RWPE2 (cell line): ENCODE data around the gene AKIRIN2.

Experiments
- ATAC-seq: fragments of 200-7000 bp; cut with Tn5 transposase; 3 replicates; pipeline ENCODE4 v1.9.1; 2021; ENCODE audit warnings: low read depth
- DNase-seq: peaks from one replicate; pipeline ENCODE4 v3.0.0-alpha.2; 2020; ENCODE audit warnings: low spot score
- H3K27ac ChIP-seq: fragments of 450-650 bp; 2 replicates; pipeline ENCODE4 v1.5.1; 2017; ENCODE audit warnings: mild to moderate bottlenecking; ENCODE audit not compliant: poor library complexity, severe bottlenecking
- H3K27me3 ChIP-seq: fragments of 250-450 bp; sonication (Bioruptor Pico); 2 replicates; pipeline ENCODE4 v1.5.1; 2021; ENCODE audit warnings: mild to moderate bottlenecking, moderate library complexity; ENCODE audit not compliant: insufficient read depth, poor library complexity, severe bottlenecking
- H3K36me3 ChIP-seq: fragments of 250-450 bp; sonication (Bioruptor Pico); 2 replicates; pipeline ENCODE4 v1.5.1; 2020; ENCODE audit warnings: low read depth, mild to moderate bottlenecking, moderate library complexity
- H3K4me1 ChIP-seq: fragments of 250-450 bp; sonication (Bioruptor Pico); 2 replicates; pipeline ENCODE4 v1.5.1; 2021; ENCODE audit warnings: mild to moderate bottlenecking, moderate library complexity; ENCODE audit not compliant: insufficient read depth, poor library complexity, severe bottlenecking
- H3K4me3 ChIP-seq: fragments of 250-450 bp; sonication (Bioruptor Pico); 2 replicates; pipeline ENCODE4 v1.5.1; 2021; ENCODE audit warnings: mild to moderate bottlenecking, moderate library complexity; ENCODE audit not compliant: severe bottlenecking
- H3K9me3 ChIP-seq: fragments of 250-450 bp; sonication (Bioruptor Pico); 2 replicates; pipeline ENCODE4 v1.5.1; 2021; ENCODE audit warnings: mild to moderate bottlenecking, moderate library complexity; ENCODE audit not compliant: severe bottlenecking
- CTCF ChIP-seq: fragments of 450-650 bp; IDR thresholded peaks from one replicate; pipeline ENCODE4 v1.5.1; 2017; ENCODE audit warnings: mild to moderate bottlenecking, moderate library complexity; ENCODE audit not compliant: poor library complexity, severe bottlenecking

The AKIRIN2 gene

DNA sequence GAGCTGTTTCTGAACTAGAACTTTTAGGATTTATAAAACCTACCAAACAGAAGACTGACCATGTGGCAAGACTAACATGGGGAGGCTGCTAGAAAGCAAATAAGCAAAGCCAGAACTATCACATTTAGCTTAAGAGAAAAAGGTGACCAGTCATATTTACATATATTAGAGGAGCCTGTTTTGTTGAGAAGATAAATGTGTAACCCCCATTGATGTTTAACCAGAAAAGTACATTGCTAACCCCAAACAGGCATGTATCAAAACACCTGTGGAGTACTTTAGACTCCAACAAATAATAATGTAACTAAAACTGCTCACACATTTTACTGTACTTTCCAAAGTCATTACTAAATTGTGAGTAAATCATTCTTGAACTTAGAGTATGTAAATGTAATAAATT is 35.0 kb downstream of the AKIRIN2 start:
- Histone ChIP-seq H3K27me3 (no peaks in the 10 kb centered on the region), H3K9me3 (no peaks in the 10 kb centered on the region), H3K4me1 (no peaks in the 10 kb centered on the region), H3K27ac (no peak overlapping the region), H3K36me3 (peaks cover 61% of the 10 kb centered on the region), H3K4me3 (no peak overlapping the region)
- TF ChIP-seq CTCF = no peak
- no peak for DNase-seq
- ATAC-seq = no peak

GRCh38 chr6:87664921-87665485 is 37.0 kb downstream of the AKIRIN2 start:
- no peak for DNase-seq
- Histone ChIP-seq H3K4me3 (no peak overlapping the region), H3K36me3 (peaks cover 69% of the 10 kb centered on the region), H3K4me1 (no peaks in the 10 kb centered on the region), H3K9me3 (no peaks in the 10 kb centered on the region), H3K27me3 (no peaks in the 10 kb centered on the region), H3K27ac (no peak overlapping the region)
- TF ChIP-seq CTCF = no peak
- no peak for ATAC-seq

GRCh38 chr6:87663434-87663833 is 38.6 kb downstream of the AKIRIN2 start:
- H3K9me3 ChIP-seq = no peaks in the 10 kb centered on the region
- TF ChIP-seq CTCF = no peak
- H3K27ac ChIP-seq = no peak overlapping the region
- H3K27me3 ChIP-seq = no peaks in the 10 kb centered on the region
- DNase-seq = no peak
- no peaks in the 10 kb centered on the region for H3K4me1 ChIP-seq
- no peak for ATAC-seq
- peaks cover 73% of the 10 kb centered on the region for H3K36me3 ChIP-seq
- H3K4me3 ChIP-seq = no peak overlapping the region

GRCh38 chr6:87661503-87661902 is 40.5 kb downstream of the AKIRIN2 start:
- no peaks in the 10 kb centered on the region for H3K27me3 ChIP-seq
- H3K4me3 ChIP-seq = no peak overlapping the region
- no peak for TF ChIP-seq CTCF
- H3K9me3 ChIP-seq = no peaks in the 10 kb centered on the region
- DNase-seq = no peak
- H3K27ac ChIP-seq = no peak overlapping the region
- H3K36me3 ChIP-seq = peaks cover 71% of the 10 kb centered on the region
- no peak for ATAC-seq
- H3K4me1 ChIP-seq = no peaks in the 10 kb centered on the region

DNA sequence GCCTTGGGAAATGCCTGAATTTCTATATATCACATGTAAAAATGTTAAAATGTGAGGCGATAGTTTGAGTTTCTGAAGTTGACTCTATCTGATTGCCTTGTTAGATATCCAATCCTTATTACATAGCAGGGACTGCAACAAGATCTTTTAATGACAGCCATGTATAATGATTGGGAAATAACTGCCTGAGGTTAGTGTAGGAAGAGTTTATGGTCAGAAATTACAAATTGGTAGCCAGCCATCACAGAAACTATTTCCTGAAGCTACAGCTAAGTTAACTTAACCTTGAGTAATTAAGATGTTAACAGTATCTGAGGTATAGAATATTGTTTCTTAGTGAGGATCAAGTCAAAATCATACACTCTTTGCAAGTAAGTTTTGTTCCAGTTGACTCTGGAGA is 41.0 kb downstream of the AKIRIN2 start:
- no peak overlapping the region for H3K27ac ChIP-seq
- DNase-seq (no peak), ATAC-seq (no peak)
- TF ChIP-seq CTCF = no peak
- no peaks in the 10 kb centered on the region for H3K4me1 ChIP-seq
- no peaks in the 10 kb centered on the region for H3K27me3 ChIP-seq
- H3K36me3 ChIP-seq = peaks cover 71% of the 10 kb centered on the region
- H3K9me3 ChIP-seq = no peaks in the 10 kb centered on the region
- no peak overlapping the region for H3K4me3 ChIP-seq
